Measurements from ENCODE around the gene GRIPAP1. TPM values are rescaled to one million over a fixed set of nuclear protein-coding genes. Genes with fewer than 3 reads are reported as not detected.

GRIPAP1 gene
- total and polyA plus RNA-seq, 2 experiments from 2014 or later, result 44.8 to 67.3 TPM

DNA sequence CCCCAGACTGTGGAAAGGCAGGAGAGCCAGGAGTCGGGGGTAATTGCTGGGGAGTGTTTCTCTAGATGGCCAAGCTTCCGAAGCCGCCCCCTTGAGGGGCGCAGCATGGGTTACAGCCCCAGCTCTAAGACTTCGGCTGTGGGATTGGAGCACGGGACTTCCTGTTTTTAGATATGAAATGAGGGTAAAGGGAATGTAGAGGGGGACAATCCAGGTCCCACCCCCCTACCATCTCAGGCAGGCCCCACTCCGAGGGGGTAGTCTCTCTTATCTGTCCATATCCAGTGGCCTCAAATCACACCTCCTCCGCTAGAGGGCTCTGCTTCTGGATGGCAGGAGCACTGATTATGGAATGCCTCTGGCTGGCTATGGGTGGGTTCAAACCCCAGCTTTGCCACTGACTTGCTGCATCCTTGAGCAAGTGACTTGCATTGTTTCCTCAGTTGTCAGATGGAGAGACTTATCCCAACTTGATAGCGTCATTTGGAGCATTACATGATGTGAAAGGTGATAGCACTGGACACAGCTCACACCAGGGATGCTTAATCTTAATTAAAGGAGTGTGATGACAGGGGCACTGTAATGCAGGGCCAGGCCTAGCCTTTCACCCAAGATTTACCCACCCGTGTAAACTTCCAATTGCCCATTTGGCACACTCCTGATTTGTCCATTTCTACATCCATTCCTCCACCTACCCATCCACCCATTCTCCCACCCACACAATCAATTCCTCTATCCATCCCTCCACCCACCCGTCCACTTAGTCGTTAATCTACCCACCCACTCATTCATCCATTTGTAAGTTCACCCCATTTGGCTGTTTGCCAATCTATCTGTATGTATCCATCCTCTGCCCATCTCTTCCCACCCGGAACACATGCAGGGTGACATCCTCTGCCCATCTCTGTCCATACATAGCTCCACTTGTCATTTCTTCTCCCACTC lies 29.6 kb downstream of the GRIPAP1 start:
- H3K36me3 ChIP-seq, result no peaks in the 10 kb centered on the region
- no peaks in the 10 kb centered on the region for H3K4me1 ChIP-seq (ENCODE audit: low read depth)
- H3K27ac ChIP-seq, result no peak overlapping the region
- no peaks in the 10 kb centered on the region for H3K9me3 ChIP-seq (ENCODE audit: low read depth)
- H3K4me3 ChIP-seq, result peak overlapping the region; percentile 32
- no peaks in the 10 kb centered on the region for H3K27me3 ChIP-seq
- peak; percentile 30 to 70 for DNase-seq (ENCODE audit: low read depth in 1 of 2, low spot score in 1 of 2)
- TF ChIP-seq, protein P1, sequence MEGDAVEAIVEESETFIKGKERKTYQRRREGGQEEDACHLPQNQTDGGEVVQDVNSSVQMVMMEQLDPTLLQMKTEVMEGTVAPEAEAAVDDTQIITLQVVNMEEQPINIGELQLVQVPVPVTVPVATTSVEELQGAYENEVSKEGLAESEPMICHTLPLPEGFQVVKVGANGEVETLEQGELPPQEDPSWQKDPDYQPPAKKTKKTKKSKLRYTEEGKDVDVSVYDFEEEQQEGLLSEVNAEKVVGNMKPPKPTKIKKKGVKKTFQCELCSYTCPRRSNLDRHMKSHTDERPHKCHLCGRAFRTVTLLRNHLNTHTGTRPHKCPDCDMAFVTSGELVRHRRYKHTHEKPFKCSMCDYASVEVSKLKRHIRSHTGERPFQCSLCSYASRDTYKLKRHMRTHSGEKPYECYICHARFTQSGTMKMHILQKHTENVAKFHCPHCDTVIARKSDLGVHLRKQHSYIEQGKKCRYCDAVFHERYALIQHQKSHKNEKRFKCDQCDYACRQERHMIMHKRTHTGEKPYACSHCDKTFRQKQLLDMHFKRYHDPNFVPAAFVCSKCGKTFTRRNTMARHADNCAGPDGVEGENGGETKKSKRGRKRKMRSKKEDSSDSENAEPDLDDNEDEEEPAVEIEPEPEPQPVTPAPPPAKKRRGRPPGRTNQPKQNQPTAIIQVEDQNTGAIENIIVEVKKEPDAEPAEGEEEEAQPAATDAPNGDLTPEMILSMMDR (IDR thresholded peaks at IDR 0.05; ENCODE audit: low read depth, low read length), result peak; percentile 64

DNA sequence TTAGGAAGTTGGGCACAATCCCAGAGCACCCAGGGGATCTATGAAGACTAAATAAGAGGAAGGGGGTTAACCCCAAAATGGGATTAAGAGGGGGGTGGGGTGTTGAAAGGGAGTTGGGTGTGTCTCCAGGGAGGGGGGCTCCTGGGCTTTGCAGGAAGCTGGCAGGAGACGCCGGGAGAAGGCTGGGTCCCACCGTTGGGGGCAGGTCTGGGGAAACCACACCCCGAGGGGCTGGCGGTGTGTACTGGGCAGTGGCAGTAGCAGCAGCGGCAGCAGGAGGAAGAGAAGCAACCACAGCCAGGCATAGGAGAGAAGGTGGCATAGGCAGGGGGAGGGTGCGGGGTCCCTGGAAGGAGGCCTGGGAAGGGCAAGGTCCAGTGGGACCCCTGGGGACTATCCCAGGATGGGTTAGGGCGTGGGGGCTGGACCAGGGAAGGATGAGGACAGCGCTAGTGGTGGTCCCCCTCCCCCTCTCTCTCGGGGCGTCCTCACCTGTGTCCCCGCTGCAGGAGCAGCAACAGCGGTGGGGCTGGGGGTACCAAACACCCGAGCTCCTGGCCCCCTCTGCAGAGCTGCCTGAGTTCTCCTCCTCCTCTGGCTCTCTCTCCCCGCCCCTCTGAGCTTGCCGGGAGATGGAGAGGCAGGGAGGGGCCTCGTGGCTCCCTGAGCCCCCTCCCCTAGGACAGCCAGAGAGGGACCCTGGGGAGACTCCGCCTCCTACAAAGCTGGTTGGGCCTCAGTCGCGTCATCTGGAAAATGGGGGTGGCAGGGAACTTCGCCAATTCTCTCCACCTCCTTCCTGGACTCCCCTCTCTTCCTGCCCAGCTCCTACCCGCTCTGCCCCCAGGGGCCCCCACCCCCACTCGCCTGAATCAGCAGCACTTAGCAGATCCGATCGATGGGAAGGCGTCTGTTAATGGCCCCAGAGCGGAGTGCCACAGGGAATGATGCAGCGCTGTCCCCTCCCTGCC lies 30.5 kb downstream of the GRIPAP1 start, which contains the start of gene KCND1:
KCND1 (minus strand) TSS at position 596 of the 971 bp plus-strand sequence. CDS start 1,573 bp downstream, outside the sequence.
- DNase-seq (ENCODE audit: low read depth in 1 of 2, low spot score in 1 of 2), result peak; percentile 33 to 81
- TF ChIP-seq, protein P1 (IDR thresholded peaks at IDR 0.05; ENCODE audit: low read depth, low read length), result no peak
- H3K27me3 ChIP-seq, result no peaks in the 10 kb centered on the region
- no peaks in the 10 kb centered on the region for H3K4me1 ChIP-seq (ENCODE audit: low read depth)
- no peaks in the 10 kb centered on the region for H3K36me3 ChIP-seq
- H3K9me3 ChIP-seq (ENCODE audit: low read depth), result no peaks in the 10 kb centered on the region
- H3K27ac ChIP-seq, result peak within 1 kb of the TSS; percentile 43
- peak within 1 kb of the TSS; percentile 32 for H3K4me3 ChIP-seq

- no peak for DNase-seq (ENCODE audit: low read depth in 1 of 2, low spot score in 1 of 2)
- Histone ChIP-seq H3K36me3 (no peaks in the 10 kb centered on the region), H3K4me1 (ENCODE audit: low read depth) (no peaks in the 10 kb centered on the region), H3K27me3 (no peaks in the 10 kb centered on the region), H3K9me3 (ENCODE audit: low read depth) (no peaks in the 10 kb centered on the region), H3K4me3 (no peak overlapping the region), H3K27ac (no peak overlapping the region)
- TF ChIP-seq, protein P1 (IDR thresholded peaks at IDR 0.05; ENCODE audit: low read depth, low read length), result no peak
Measured at GRCh38 chrX:48969471-48969870, 32.6 kb downstream of the GRIPAP1 start.

- Histone ChIP-seq H3K9me3 (ENCODE audit: low read depth) (no peaks in the 10 kb centered on the region), H3K27ac (no peak overlapping the region), H3K36me3 (no peaks in the 10 kb centered on the region), H3K27me3 (no peaks in the 10 kb centered on the region), H3K4me3 (no peak overlapping the region), H3K4me1 (ENCODE audit: low read depth) (no peaks in the 10 kb centered on the region)
- TF ChIP-seq, protein P1 (IDR thresholded peaks at IDR 0.05; ENCODE audit: low read depth, low read length), result no peak
- DNase-seq (ENCODE audit: low read depth in 1 of 2, low spot score in 1 of 2), result no peak
Measured at GRCh38 chrX:48968377-48968776, 33.7 kb downstream of the GRIPAP1 start.

All from cardiac muscle cell (in vitro differentiated cells and primary cell).